ENCODE data around the gene IL1R2. TPM values are rescaled to one million over a fixed set of nuclear protein-coding genes. Genes with fewer than 3 reads are reported as not detected.

Gene IL1R2
- total and polyA plus RNA-seq, 8 donors, result 0.39 to 3.8 (median 1.6) TPM

GRCh38 chr2:102033031-102033749 lies 41.4 kb downstream of the IL1R2 start:
- no peaks in the 10 kb centered on the region for H3K9me3 ChIP-seq
- FAIRE-seq (no peak), DNase-seq (peak; percentile 61 to 84 (median 69)), ATAC-seq (peak; percentile 82 to 93 (median 90))
- H3K27ac ChIP-seq, result peak overlapping the region in 3 of 4 donors; percentile 47 to 68 (median 63)
- TF ChIP-seq CTCF (IDR thresholded peaks at IDR 0.05), result no peak
- WGBS, 2 donors, result 56% methylated on average over 10 of the region's 10 CpGs
- H3K4me3 ChIP-seq, result no peak overlapping the region
- H3K27me3 ChIP-seq, result no peaks in the 10 kb centered on the region
- intact Hi-C loops (cut with DNase I), result no loop called here
- peaks cover 14 to 23% (median 20%) of the 10 kb centered on the region in 3 donors for H3K4me1 ChIP-seq
- H3K36me3 ChIP-seq, result no peaks in the 10 kb centered on the region

GRCh38 chr2:102033750-102034682 lies 42.3 kb downstream of the IL1R2 start:
- Histone ChIP-seq H3K36me3 (no peaks in the 10 kb centered on the region), H3K4me3 (no peak overlapping the region), H3K4me1 (peaks cover 14 to 23% (median 20%) of the 10 kb centered on the region in 3 donors), H3K27me3 (no peaks in the 10 kb centered on the region), H3K9me3 (no peaks in the 10 kb centered on the region), H3K27ac (peak overlapping the region in 3 of 4 donors; percentile 47 to 68 (median 63))
- intact Hi-C loops (cut with DNase I), result no loop called here
- DNase-seq, result peak in 2 of 6 donors; percentile 38 to 42
- ATAC-seq, result peak; percentile 68 to 83 (median 72)
- 47 to 51% methylated on average over 9 of the region's 9 CpGs for WGBS, 2 donors
- no peak for FAIRE-seq
- no peak for TF ChIP-seq CTCF (IDR thresholded peaks at IDR 0.05)

- intact Hi-C loops (cut with DNase I), result no loop called here
- Histone ChIP-seq H3K36me3 (no peaks in the 10 kb centered on the region), H3K4me3 (no peak overlapping the region), H3K4me1 (peaks cover 14 to 23% (median 20%) of the 10 kb centered on the region in 3 donors), H3K27me3 (no peaks in the 10 kb centered on the region), H3K27ac (peak overlapping the region in 3 of 4 donors; percentile 24 to 68 (median 63)), H3K9me3 (no peaks in the 10 kb centered on the region)
- no peak for ATAC-seq
- DNase-seq, result no peak
- TF ChIP-seq CTCF (IDR thresholded peaks at IDR 0.05), result no peak
- no peak for FAIRE-seq
- WGBS, 2 donors, result 88 to 89% methylated on average over 14 of the region's 14 CpGs
Observed at GRCh38 chr2:102034683-102035548, 43.2 kb downstream of the IL1R2 start.

- intact Hi-C loops (cut with DNase I), result no loop called here
- 67 to 79% methylated on average over 8 of the region's 8 CpGs for WGBS, 2 donors
- ATAC-seq (no peak), FAIRE-seq (no peak), DNase-seq (no peak)
- Histone ChIP-seq H3K4me1 (peaks cover 11 to 20% (median 16%) of the 10 kb centered on the region in 3 donors), H3K9me3 (no peaks in the 10 kb centered on the region), H3K36me3 (no peaks in the 10 kb centered on the region), H3K27me3 (no peaks in the 10 kb centered on the region), H3K27ac (peak overlapping the region in 2 of 4 donors; percentile 34 to 37), H3K4me3 (no peak overlapping the region)
- TF ChIP-seq CTCF (IDR thresholded peaks at IDR 0.05), result no peak
Observed at GRCh38 chr2:102037681-102038080, 45.9 kb downstream of the IL1R2 start.

Measured in pancreas (tissue), 10 donors.